Adrenal gland (tissue), 12 donors: ENCODE data around the gene SPTBN2. TPM values are rescaled to one million over a fixed set of nuclear protein-coding genes. Genes with fewer than 3 reads are reported as not detected.

Source experiments
- DNase-seq, 7 donors: peaks; one replicate each; pipeline ENCODE4 v3.0.0-alpha.2; 2019 to 2020
- H3K27ac ChIP-seq, 5 donors: fragments of 200-600 bp; sonication (generic) in 4 of 5; 1 replicate in 3 of 5; 2 replicates in 2 of 5; pipeline versions ENCODE4 v1.5.1 to v1.8.0; 2016 to 2020; ENCODE audit warnings: mild to moderate bottlenecking in 1 of 5
- H3K27me3 ChIP-seq: fragments of 200-600 bp; 2 replicates; pipeline ENCODE4 v1.8.0; 2021
- H3K36me3 ChIP-seq, 2 donors: fragments of 200-600 bp; replicated peaks in 1 of 2; 1 replicate in 1 of 2; 2 replicates in 1 of 2; pipeline versions ENCODE4 v1.5.1 to v1.8.0; 2018 to 2022
- H3K4me1 ChIP-seq, 2 donors: fragments of 200-600 bp; replicated peaks in 1 of 2; 1 replicate in 1 of 2; 2 replicates in 1 of 2; pipeline versions ENCODE4 v1.5.1 to v1.8.0; 2018 to 2021
- H3K4me3 ChIP-seq, 4 donors: fragments of 200-600 bp; sonication (generic) in 3 of 4; one replicate each; pipeline ENCODE4 v1.5.1; 2016 to 2018
- H3K9me3 ChIP-seq, 3 donors: fragments of 200-600 bp; sonication (generic) in 1 of 3; replicated peaks in 1 of 3; 1 replicate in 2 of 3; 2 replicates in 1 of 3; pipeline versions ENCODE4 v1.5.1 to v1.8.0; 2016 to 2021
- CTCF ChIP-seq, 6 experiments: fragments of 450-650 bp in 4 of 6; fragments of 200-600 bp in 2 of 6; sonication (generic) in 1 of 6; IDR thresholded peaks; 1 replicate in 5 of 6; 2 replicates in 1 of 6; pipeline versions ENCODE4 v1.5.1 to v1.8.0; 2016 to 2021; ENCODE audit warnings: antibody characterized with exemption in 6 of 6, mild to moderate bottlenecking in 2 of 6, moderate library complexity in 1 of 6
- POLR2A ChIP-seq, 2 donors: fragments of 450-650 bp; IDR thresholded peaks; one replicate each; pipeline ENCODE4 v1.6.1; 2017; ENCODE audit warnings: antibody characterized with exemption in 2 of 2, mild to moderate bottlenecking in 2 of 2, moderate library complexity in 1 of 2
- WGBS, 4 donors: extraction: QIAGEN DNeasy Blood & Tissue Kit in 2 of 4; methylation state at CpG; one replicate each; pipeline versions ENCODE4 v1.1.5 to v1.1.7; 2013 to 2017; 5-methylcytosine and 5-hydroxymethylcytosine counted together
- intact Hi-C, 2 donors: fragments of 100-400 bp; cut with DNase I; formaldehyde crosslinking; loops; one replicate each; pipeline versions ENCODE4 v1.14.1 to v1.15.0; 2022 to 2023
- polyA plus RNA-seq, 3 donors: library from polyadenylated mRNA; stranded (reverse); fragments of 200-250 nt in 2 of 3; fragments of 350-450 nt in 1 of 3; fragmentation: Illumina TruSeq in 1 of 3; extraction: RNeasy Lipid Tissue Mini Kit (QIAGEN cat#74804) in 1 of 3; gene quantifications; one replicate each; pipeline ENCODE4 v1.2.3, GENCODE V29; 2013 to 2014
- total RNA-seq, 9 donors: library from RNA; depleted of rRNA in 4 of 9; stranded (reverse); fragments of >200 nt in 4 of 9; fragments of 120-200 nt in 1 of 9; fragmentation: NEBNext Ultra II Directional in 1 of 9; extraction: Animal tissue kit (Norgen Biotek cat#: 25700) in 1 of 9; gene quantifications; one replicate each; pipeline versions ENCODE4 v1.1.0 to v1.2.4, GENCODE V29; 2013 to 2023
- donor health status: healthy with polysubstance abuse.
- donor health status: Bipolar disorder and iron deficiency.
- donor health status: DM: yes; HTN: yes; CAD: no.
- donor health status: DM: no; HTN: no; CAD: no.
- donor health status: DM: no; HTN: no; CAD: no.
- donor health status: DM: yes; HTN: yes; CAD: no.

Gene SPTBN2
- total and polyA plus RNA-seq, 12 donors: 7.2 to 81.8 (median 63.2) TPM

DNA sequence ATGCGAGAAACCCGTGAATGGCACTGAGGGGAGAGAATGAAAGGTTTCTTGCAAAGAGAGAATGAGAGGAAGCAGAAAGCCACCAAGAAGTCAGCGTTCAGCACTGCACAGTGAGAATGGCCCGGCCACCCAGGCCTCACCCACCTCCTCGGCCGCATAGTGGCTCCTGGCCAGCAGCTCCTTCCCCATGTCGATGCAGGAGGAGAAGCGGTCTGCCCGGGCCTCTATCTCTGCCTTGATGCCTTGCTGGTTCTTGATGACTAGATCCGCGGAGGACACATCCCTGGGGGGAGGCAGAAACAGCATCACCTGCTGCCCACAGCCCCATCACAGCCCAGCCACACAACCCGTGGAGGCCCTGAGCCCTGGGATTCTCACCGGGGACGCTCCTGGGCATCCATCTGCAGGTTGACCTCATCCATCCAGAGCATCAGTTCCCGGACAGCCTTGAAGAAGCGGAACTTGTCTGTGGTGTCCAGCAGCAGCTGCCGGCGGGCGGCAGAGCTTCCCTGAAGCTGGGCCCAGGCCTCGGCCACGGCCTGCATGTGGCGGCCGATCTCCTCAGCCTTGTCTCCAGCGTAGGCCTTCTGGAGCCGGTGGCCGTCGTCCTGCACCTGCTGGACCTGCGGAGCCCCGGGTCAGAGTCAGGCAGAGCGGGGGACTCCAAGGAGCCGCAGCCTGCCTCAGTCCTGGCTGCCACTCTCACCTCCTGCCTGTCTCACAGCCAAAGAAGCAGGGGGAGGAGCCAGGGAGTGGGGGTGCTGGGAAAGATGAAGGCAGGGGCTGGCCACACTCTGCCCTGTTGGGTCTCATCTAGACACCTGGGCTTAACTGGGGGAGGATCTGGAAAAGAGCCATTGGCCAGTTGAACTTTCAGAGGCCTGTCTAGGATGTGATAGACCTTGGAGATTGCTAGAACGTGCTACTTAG lies 39.1 kb downstream of the SPTBN2 start:
- H3K36me3 ChIP-seq: peaks cover 0 to 15% of the 10 kb centered on the region in 2 donors
- H3K27me3 ChIP-seq: no peaks in the 10 kb centered on the region
- no peak overlapping the region for H3K4me3 ChIP-seq
- DNase-seq: no peak
- TF ChIP-seq CTCF (IDR thresholded peaks at IDR 0.05) (no peak), POLR2A (IDR thresholded peaks at IDR 0.05) (no peak)
- WGBS, 4 donors: 90 to 94% (median 93%) methylated on average over 9 to 32 of the region's 32 CpGs
- no peaks in the 10 kb centered on the region for H3K9me3 ChIP-seq
- H3K27ac ChIP-seq: no peak overlapping the region
- intact Hi-C loops: loop anchor here (5.0 to 10.0 kb wide), 3 partner anchors 127 to 285 kb away; partner anchors contain the start of gene C11orf86 (in 1 of the 2)
- H3K4me1 ChIP-seq: peaks cover 3 to 10% of the 10 kb centered on the region in 2 donors

DNA sequence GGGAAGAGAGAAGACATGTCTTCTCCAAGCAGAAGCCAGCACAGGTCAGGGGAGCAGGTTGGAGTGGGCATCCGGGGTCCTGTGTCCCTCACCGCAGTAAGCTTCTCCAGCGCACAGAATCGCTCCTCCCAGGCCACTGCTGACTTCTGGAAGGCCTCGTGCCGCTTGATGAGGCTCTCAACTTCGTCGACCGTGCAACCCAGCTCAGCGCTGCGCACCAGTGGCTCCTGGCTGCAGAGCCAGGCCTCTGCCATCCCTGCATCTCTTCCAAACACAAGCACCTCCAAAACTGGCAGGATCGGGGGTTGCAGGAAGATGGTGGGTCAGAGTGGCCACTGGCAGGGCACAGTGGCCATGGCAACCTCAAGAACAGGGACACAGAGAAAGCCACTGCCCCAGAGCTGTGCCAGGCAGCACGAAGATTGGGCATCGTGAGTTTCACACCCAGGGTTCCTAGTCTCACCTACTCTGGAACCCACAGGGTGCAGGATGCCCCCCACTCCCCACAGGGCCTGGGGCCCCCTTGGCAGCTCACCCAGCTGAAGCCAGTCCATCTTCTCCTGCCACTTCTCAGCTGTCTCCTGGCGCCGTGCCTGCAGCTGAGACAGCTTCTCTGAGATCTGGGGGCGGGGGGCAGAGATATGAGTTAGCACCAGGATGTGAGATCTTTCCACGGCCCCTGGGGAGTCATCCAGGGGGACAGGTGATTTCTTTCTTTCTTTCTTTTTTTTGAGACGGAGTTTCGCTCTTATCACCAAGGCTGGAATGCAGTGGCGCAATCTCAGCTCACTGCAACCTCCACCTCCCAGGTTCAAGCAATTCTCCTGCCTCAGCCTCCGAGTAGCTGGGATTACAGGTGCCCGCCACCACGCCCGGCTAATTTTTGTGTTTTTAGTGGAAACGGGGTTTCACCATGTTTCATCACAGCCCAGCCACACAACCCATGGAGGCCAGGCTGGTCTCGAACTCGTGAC lies 40.2 kb downstream of the SPTBN2 start:
- DNase-seq: peak in 1 of 7 donors; percentile 51
- 64 to 86% (median 85%) methylated on average over 12 to 28 of the region's 28 CpGs for WGBS, 4 donors
- TF ChIP-seq CTCF (IDR thresholded peaks at IDR 0.05) (no peak), POLR2A (IDR thresholded peaks at IDR 0.05) (no peak)
- no peaks in the 10 kb centered on the region for H3K27me3 ChIP-seq
- no peak overlapping the region for H3K4me3 ChIP-seq
- intact Hi-C loops: no loop called here
- H3K36me3 ChIP-seq: peaks cover 0 to 15% of the 10 kb centered on the region in 2 donors
- peaks cover 0 to 3% of the 10 kb centered on the region in 2 donors for H3K4me1 ChIP-seq
- no peaks in the 10 kb centered on the region for H3K9me3 ChIP-seq
- no peak overlapping the region for H3K27ac ChIP-seq

DNA sequence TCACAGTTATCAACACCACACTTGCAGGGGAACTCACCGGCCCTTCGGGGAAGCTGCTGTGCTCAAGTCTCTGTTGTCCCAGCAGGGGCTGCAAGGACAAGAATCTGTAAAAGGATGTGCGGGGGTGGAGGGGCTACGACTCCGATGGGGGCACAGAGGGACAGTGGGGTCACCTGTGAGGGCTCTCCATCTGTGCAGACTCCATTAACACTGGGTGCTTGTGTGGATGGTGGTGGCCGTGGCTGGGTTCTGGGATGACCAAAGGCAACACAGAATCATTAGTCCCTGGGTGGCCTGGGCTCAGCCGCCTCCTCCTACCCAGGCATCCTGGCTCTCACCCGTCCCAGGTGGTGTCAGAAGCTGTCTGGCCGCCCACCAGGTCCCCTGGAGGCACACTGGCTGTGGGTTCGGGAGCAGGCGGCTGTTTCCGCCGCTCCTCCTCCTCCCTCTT lies 41.2 kb downstream of the SPTBN2 start:
- no peak overlapping the region for H3K27ac ChIP-seq
- no peaks in the 10 kb centered on the region for H3K4me1 ChIP-seq
- intact Hi-C loops: no loop called here
- no peak overlapping the region for H3K4me3 ChIP-seq
- H3K9me3 ChIP-seq: no peaks in the 10 kb centered on the region
- TF ChIP-seq CTCF (IDR thresholded peaks at IDR 0.05) (no peak), POLR2A (IDR thresholded peaks at IDR 0.05) (no peak)
- H3K27me3 ChIP-seq: no peaks in the 10 kb centered on the region
- H3K36me3 ChIP-seq: peaks cover 0 to 13% of the 10 kb centered on the region in 2 donors
- WGBS, 4 donors: 86 to 93% (median 88%) methylated on average over 8 to 13 of the region's 13 CpGs
- DNase-seq: peak in 1 of 7 donors; percentile 12
